Ascending aorta (tissue), 2 donors: ENCODE measurements around the gene FGF21. TPM values are rescaled to one million over a fixed set of nuclear protein-coding genes. Genes with fewer than 3 reads are reported as not detected.

ENCODE experiments used
- DNase-seq, 2 donors: peaks; one replicate each; pipeline ENCODE4 v3.0.0-alpha.2; 2019; ENCODE audit warnings: low spot score in 2 of 2
- H3K27ac ChIP-seq, 2 donors: fragments of 200-600 bp; sonication (generic); one replicate each; pipeline ENCODE4 v1.5.1; 2016 to 2017; ENCODE audit warnings: mild to moderate bottlenecking in 1 of 2
- H3K27me3 ChIP-seq: fragments of 200-600 bp; sonication (generic); one replicate; pipeline ENCODE4 v1.5.1; 2017
- H3K36me3 ChIP-seq, 2 donors: fragments of 200-600 bp; sonication (generic); one replicate each; pipeline ENCODE4 v1.5.1; 2016
- H3K4me1 ChIP-seq, 2 donors: fragments of 200-600 bp; sonication (generic); one replicate each; pipeline ENCODE4 v1.5.1; 2016 to 2017; ENCODE audit warnings: mild to moderate bottlenecking in 1 of 2
- H3K4me3 ChIP-seq, 2 donors: fragments of 200-600 bp; sonication (generic); one replicate each; pipeline ENCODE4 v1.5.1; 2016 to 2017; ENCODE audit warnings: mild to moderate bottlenecking in 1 of 2
- H3K9me3 ChIP-seq, 2 donors: fragments of 200-600 bp; sonication (generic); one replicate each; pipeline ENCODE4 v1.5.1; 2016
- CTCF ChIP-seq, 3 experiments: fragments of 200-600 bp in 2 of 3; fragments of 450-650 bp in 1 of 3; sonication (generic) in 2 of 3; IDR thresholded peaks; one replicate each; pipeline ENCODE4 v1.5.1; 2016 to 2019; ENCODE audit warnings: antibody characterized with exemption in 3 of 3, mild to moderate bottlenecking in 1 of 3, moderate library complexity in 1 of 3
- intact Hi-C: fragments of 100-400 bp; cut with DNase I; formaldehyde crosslinking; loops from one replicate; pipeline ENCODE4 v1.15.1; 2023
- total RNA-seq: library from RNA; depleted of rRNA; stranded (reverse); fragments of >200 nt; gene quantifications from one replicate; pipeline ENCODE4 v1.1.0, GENCODE V29; 2016

FGF21 gene
- total RNA-seq, 1 donor from 2014 or later: not detected

- Histone ChIP-seq H3K27ac (no peak overlapping the region), H3K4me1 (no peaks in the 10 kb centered on the region), H3K4me3 (no peak overlapping the region), H3K27me3 (no peaks in the 10 kb centered on the region), H3K9me3 (no peaks in the 10 kb centered on the region), H3K36me3 (no peaks in the 10 kb centered on the region)
- intact Hi-C loops: no loop called here
- TF ChIP-seq CTCF (IDR thresholded peaks at IDR 0.05): no peak
- no peak for DNase-seq
Measured at GRCh38 chr19:48770734-48771472, 15.6 kb downstream of the FGF21 start.

GRCh38 chr19:48772503-48772953, 17.2 kb downstream of the FGF21 start:
- Histone ChIP-seq H3K9me3 (no peaks in the 10 kb centered on the region), H3K4me3 (no peak overlapping the region), H3K4me1 (no peaks in the 10 kb centered on the region), H3K27ac (no peak overlapping the region), H3K36me3 (no peaks in the 10 kb centered on the region), H3K27me3 (no peaks in the 10 kb centered on the region)
- intact Hi-C loops: no loop called here
- DNase-seq: no peak
- TF ChIP-seq CTCF (IDR thresholded peaks at IDR 0.05): no peak

GRCh38 chr19:48777139-48777538, 21.8 kb downstream of the FGF21 start:
- no peak for TF ChIP-seq CTCF (IDR thresholded peaks at IDR 0.05)
- Histone ChIP-seq H3K27ac (no peak overlapping the region), H3K36me3 (no peaks in the 10 kb centered on the region), H3K9me3 (no peaks in the 10 kb centered on the region), H3K4me3 (no peak overlapping the region), H3K4me1 (no peaks in the 10 kb centered on the region), H3K27me3 (no peaks in the 10 kb centered on the region)
- DNase-seq: no peak
- intact Hi-C loops: no loop called here

- Histone ChIP-seq H3K27me3 (no peaks in the 10 kb centered on the region), H3K36me3 (no peaks in the 10 kb centered on the region), H3K9me3 (no peaks in the 10 kb centered on the region), H3K4me3 (no peak overlapping the region), H3K27ac (no peak overlapping the region), H3K4me1 (no peaks in the 10 kb centered on the region)
- no peak for TF ChIP-seq CTCF (IDR thresholded peaks at IDR 0.05)
- no peak for DNase-seq
- intact Hi-C loops: no loop called here
Measured at GRCh38 chr19:48777720-48778119, 22.4 kb downstream of the FGF21 start.

- Histone ChIP-seq H3K4me1 (no peaks in the 10 kb centered on the region), H3K36me3 (no peaks in the 10 kb centered on the region), H3K27ac (no peak overlapping the region), H3K9me3 (no peaks in the 10 kb centered on the region), H3K27me3 (no peaks in the 10 kb centered on the region), H3K4me3 (no peak overlapping the region)
- intact Hi-C loops: loop anchor here (10.0 kb wide), 2 partner anchors 135 to 365 kb away; partner anchors contain the start of gene CA11
- DNase-seq: no peak
- no peak for TF ChIP-seq CTCF (IDR thresholded peaks at IDR 0.05)
Measured at GRCh38 chr19:48779636-48780035, 24.3 kb downstream of the FGF21 start.
